ENCODE measurements around the gene SLC19A1.

- TF ChIP-seq CTCF (IDR thresholded peaks at IDR 0.05; ENCODE audit: low read depth, low read length, missing input control) (no peak), MAX (IDR thresholded peaks at IDR 0.05) (no peak), TAF1 (conservative IDR thresholded peaks at IDR 0.05) (no peak), ATF3 (IDR thresholded peaks at IDR 0.05) (no peak), FOXA1 (IDR thresholded peaks at IDR 0.05) (no peak), RXRA (IDR thresholded peaks at IDR 0.05) (no peak), EGR1 (IDR thresholded peaks at IDR 0.05; ENCODE audit: low read depth in 2 of 2) (no peak), REST (IDR thresholded peaks at IDR 0.05) (no peak), JUND (IDR thresholded peaks at IDR 0.05) (no peak), HNF4G (IDR thresholded peaks at IDR 0.05) (no peak)
Observed at GRCh38 chr21:45588086-45588825, 46.0 kb upstream of the SLC19A1 start.
